Stimulated activated CD8-positive, alpha-beta memory T cell treated with anti-CD3 and anti-CD28 coated beads, Interleukin-4, amount 100 ng/mL, for 1 hour (primary cell): Measurements from ENCODE around the gene HOXC10.

Experiments
- DNase-seq, 2 donors: peaks; one replicate each; pipeline ENCODE4 v3.0.0-alpha.2; 2020; ENCODE audit warnings: low read depth in 2 of 2, low spot score in 1 of 2

Gene HOXC10

DNA sequence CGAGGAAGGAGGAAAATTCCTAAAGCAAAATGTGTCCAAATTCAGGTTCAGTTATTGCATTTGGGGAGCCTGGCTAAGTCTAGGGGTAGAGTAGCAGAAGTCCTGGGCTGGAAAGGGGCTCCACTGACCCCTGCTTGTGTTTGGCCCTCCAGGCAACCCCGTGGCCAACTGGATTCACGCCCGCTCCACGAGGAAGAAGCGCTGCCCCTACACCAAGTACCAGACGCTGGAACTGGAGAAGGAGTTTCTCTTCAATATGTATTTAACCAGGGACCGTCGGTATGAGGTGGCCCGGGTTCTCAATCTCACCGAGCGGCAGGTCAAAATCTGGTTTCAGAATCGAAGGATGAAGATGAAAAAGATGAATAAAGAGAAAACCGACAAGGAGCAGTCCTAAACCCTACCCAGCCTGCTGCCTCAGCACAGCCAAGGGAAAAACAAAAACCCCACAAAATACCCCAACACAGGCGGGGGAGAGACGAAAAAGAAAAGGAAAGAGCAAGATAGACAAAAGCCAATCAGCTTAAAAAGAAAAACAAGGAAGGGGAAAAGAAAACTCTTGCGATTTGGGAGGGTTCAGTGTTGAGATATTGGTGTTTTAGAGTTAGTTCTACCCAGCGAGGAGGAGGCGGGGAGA is 17.4 kb downstream of the HOXC10 start:
- DNase-seq = no peak

DNA sequence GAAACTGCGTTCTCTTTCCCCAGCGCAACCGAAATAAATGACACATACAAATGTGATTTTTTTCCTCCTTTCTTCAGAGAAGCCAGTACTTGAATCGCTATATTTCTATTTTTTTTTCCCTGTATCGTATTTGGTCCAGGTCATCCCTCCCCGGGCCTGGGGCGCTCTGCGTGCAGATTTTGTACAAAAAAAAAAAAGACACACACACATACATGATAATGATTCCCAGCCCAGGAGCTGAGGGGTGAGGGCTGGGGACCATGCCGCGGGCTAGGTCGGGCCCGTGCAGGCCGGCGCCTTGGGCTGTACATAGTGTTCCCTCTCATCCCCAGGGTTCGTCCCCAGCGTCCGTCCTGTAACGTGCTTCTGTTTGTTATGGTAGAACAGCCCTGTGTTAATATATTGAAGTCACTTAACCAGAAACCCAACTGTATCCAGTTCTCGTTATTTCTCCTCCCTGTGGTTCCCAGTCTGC is 18.0 kb downstream of the HOXC10 start:
- DNase-seq = no peak

DNA sequence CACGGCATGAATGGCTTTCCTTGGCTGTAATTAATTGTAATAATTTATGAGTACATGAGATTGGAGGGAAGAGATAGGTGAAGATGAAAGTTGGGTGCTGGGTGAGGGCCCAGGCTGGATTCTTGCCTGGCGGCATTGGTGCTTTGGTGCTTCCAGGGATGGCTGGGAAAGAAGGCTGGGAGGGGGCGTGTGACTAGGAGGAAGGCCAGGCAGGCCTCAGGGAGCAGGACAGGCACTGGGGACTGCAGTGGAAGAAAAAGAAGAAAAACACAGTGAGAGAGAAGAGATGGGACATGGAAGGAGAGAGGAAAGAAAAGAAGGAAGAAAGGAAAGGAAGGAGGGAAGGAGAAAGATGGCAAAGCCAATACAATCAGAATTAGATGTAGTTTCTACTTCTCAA is 18.7 kb downstream of the HOXC10 start:
- DNase-seq = no peak

DNA sequence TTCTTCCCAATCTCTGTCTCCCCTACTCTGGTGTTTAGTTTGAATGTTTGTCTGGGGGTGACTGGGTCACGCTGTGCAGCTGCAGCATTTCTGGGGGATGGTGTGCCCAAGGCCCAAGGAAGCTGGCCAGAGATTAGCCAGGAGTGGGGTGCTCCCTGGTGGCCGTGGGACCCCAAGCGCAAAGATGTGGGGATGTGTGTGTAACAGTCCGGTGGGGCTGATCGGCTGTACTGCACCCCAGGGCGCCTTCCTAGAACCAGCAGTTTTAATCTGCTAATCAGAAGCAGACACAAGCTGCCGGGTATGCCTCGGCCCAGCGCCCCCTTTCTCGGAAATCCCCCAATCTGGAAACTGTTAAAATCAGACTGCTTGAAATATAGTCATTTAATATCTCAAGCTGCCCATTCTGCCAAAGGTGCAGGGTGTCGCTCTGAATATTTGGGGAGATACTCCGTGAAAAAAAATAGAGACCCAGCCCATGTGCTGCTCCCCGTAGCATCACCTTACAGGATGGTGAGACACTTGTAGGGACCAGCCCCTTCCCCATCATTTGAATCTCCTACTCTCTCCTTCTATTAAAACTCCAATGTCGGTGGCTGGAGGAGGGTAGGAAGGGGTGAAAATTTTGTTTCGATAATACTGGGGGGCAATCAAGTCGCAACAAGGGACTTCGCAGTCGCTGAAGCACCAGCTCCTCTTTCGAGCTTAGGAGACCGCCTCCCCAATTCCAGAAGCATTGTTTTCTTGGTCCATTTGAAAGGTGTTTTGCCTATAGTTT is 19.3 kb downstream of the HOXC10 start:
- DNase-seq = no peak

DNA sequence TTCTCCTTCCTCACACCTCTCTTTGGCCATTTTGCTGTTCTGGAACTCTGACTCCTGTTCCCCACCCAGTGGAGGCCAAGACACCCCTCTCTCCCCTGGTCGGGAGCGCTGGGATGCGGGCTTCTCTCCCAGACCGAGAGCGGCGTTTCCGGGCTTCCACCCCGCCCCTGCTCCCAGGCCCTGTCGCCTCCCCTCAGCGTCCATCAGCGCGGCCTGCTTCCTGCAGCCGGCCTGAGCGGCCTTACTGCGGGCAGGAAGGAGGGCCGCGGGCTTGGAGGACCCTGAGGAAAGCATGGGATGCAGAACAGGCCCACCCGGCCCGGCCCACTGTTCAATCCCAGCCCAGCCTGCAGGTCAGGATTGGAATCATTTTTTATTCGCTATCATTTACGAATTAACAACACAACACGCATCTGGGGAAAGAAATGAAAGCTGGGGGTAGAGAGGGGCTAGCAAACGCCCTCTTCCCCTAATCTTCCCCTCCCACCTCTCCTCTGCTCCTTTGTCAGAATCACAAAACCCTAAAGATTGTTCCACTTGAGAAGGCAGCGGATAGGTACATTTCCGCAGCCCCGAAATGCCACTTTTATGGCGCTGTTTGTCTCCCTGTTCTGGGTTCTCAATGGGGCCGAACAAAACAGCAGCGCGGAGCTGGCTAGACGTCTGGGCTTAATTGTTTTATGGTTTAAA is 20.0 kb downstream of the HOXC10 start:
- DNase-seq = no peak

DNA sequence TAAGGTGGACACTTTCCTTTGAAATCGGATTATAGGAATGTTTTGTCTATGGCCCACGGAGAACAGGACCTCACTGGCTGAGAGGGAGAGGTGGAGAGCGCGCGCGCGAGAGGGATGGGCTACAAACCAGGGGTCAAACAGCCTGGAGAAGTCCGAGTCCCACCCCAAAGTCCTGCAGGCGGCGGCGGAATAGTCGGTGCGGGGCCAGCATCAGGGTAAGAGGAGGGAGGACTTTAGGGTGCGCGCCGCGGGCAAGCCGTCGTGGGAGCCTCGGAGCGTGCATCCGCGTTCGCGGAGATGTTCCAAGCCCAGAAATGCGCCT is 20.5 kb downstream of the HOXC10 start:
- no peak for DNase-seq

DNA sequence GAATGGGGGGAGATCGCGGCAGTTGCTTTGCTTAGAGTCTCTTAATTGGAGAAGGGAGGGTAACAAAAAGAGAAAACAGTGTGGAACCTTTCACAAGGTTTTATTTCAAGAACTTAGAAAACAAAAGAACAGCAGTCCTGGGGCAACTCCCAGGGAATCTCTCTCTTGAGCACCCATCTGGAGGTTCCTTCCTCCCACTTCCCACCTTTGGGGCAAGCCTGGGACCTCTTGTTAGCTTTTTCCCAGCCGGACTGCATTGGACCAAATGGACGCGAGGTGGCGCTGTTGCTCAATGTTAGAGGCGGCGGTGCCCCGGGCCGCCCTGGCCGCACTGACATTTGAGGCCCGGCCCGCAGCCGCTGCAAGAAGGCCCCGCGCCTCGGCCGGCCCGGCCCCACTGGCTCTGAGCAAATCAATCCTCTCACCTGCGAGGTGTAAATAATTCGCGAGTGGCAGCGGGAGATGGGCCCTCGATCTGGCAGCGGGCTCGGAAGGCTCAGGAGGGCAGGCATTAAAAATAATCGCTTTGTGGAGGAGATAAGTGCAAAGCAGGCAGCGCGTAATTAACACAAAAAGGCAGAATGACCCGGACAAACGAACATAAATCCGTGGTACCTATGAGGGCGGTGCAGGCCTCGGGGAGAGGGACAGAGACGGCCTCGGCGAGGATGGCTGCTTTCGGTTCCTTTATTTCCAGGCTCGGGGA is 21.1 kb downstream of the HOXC10 start:
- DNase-seq = peak; percentile 74 to 78

DNA sequence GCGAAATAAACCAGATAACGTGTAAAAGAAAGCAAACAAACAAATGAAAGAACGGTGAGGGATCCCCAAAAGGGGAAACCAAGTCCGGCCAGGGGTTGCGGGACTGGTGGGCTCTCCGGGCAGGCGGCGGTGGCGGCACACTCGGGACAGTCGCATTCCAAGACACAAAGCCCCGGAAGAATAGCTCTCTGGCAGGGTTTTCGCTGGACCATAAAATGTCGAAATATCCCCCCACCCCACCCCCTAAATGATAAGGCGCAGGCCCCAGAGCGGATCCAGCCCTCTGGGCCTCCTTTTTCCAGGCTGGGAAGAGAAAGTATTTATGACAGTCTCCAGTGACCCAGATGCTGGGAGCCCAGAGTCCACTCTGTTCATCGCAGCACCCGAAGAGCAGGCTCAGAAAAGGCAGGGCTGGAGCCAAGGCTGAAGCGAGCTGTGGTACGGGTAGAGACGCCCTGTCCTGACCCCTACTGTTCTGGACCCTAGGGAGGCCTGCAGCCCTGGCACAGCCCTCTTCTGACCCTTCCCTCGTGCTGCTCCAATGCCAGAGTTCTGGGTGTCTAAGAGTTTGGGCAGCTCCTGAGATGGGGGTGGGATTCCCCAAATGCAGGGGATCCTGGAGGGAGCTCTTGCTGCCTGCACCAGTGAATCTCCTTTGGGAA is 21.7 kb downstream of the HOXC10 start:
- DNase-seq = no peak

DNA sequence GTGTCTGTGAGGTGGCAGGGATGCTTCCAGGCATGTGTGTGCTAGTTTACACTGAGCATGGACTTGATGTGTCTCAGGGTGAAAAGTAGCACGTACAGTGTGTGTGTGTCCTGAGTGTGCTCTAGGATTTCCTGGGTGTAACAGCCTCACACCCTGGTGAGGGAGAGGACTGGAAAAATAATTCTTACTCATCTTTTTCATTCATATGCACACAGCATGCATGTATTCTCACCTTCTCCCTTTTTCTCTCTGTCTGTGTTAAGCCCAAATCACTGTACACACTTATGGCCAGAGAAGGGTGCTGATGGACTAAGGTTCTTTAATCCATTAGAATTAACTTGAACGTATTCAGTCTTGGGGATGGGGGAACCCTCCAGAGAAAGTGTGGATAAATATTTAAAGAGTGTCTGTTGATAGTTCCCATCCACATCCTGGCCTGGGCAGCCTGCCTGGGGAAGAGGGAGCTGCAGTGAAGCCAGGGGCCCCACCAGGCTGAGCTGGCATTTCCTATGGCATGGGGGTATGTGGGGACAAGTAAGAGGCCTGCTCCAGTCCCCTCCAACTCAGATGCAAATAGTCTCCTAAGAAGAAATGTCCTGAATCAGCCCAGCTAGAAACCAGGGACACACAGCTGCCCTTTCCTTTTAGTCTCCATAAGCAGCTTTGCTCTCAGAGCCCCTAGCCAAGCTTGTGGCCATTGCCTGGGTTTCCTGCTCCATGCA is 22.8 kb downstream of the HOXC10 start:
- no peak for DNase-seq

DNA sequence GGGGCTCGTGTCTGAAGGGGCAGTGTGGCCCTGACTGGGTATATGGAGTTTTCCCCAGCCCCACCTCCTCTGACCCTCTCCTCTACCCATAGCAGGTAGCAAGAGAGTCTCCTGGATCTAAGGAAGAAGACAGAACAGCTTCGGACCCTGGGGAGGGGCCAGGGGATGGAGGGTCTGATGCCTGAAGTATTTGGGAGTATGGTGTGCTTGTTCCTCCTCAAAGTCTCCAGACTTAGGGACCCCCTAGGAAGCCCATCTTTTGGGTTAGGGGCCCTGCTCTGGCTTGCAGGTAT is 23.3 kb downstream of the HOXC10 start:
- DNase-seq = no peak

DNA sequence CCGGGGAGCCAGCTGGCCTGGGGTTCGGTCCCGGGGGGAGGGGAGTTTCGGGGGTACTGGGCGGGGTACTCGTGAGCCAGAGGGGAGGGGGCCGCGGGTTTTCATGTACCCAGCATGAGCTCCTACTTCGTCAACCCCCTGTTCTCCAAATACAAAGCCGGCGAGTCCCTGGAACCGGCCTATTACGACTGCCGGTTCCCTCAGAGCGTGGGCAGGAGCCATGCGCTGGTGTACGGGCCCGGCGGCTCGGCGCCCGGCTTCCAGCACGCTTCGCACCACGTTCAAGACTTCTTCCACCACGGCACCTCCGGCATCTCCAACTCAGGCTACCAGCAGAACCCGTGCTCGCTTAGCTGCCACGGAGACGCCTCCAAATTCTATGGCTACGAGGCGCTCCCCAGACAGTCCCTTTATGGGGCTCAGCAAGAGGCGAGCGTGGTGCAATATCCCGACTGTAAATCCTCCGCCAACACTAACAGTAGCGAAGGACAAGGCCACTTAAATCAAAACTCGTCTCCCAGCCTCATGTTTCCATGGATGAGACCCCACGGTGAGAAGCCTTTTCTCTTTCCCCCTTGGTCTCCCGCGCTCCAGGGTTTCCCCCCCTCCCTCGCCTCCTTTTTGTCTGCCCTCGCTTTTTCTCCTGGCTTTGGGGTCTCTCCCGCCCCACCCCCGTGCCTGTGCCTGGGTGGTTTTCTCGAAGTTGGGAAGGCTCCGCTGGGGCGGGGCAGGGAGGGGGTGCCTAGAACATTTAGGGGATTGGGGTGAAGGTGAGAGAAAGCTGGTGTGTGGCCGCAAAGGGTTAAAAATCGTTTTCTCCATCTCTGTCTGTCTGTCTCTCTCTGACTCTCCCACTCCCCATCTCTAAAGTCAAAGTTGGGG is 24.5 kb downstream of the HOXC10 start:
- no peak for DNase-seq

DNA sequence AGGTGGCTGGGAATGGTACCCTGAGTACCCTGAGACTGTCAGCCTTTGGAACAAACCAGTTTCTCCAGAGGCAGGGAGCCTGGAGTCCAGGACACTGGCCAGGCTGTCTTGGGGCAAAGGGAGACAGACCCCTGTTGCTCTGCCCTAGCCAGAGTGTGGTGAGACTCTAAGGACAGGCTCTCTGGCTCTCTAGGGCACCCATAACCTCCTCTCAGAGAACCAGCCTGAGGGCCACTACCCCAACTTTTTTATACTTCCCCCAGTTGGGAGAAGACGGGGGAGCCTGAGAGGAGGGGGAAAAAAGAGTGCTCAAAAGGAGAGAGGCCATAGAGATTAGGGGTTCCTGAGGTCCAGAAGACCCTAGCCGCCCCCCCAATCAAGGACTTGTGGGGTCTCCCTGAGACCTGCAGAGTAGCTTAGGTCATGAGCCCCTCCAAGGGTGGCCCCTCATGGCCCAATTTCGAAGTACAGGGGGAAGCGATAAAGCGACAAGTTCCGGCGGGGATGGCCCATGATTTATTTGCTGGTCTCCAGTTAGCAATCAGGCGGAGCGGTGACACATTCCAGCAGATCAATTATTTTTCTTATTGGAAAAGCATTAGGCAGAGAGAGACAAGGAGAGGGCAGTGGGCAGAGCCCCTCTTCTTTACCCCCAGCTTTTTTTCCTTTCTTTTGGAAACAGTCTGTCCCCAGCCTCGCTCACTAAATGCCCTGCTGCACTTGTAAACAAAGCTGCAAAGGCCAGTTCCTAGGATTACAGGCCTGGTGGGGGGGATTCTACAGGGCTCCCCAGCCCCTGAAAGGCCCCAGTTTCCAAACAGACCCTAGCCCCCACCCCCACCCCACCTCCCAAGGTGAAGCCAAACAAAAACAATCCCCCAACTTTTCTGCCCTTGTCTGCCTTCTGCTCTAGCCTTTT is 25.4 kb downstream of the HOXC10 start:
- no peak for DNase-seq

DNA sequence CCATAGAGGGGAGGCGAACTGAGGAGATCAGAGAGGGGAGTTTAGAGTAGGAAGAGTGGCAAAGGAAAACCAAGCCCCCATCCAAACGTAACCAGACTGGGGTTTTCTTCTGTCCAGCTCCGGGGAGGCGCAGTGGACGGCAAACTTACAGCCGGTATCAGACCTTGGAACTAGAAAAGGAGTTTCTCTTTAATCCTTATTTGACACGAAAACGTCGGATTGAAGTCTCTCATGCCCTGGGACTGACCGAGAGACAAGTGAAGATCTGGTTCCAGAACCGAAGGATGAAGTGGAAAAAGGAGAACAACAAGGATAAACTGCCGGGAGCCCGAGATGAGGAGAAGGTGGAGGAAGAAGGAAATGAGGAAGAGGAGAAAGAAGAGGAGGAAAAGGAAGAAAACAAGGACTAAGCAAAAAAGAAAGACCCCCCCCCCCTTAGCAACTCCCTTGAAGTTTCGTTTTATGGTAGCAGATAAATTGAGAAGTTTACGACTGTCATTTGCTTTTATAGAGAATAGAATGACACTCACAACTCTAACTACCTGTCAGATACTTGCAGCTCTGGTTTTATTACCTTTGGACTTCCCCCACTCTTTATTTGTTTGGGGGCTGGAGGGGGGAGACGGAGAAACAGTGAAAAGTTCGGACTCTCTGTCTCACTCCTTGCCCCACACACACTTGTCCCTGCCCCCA is 26.2 kb downstream of the HOXC10 start:
- no peak for DNase-seq

DNA sequence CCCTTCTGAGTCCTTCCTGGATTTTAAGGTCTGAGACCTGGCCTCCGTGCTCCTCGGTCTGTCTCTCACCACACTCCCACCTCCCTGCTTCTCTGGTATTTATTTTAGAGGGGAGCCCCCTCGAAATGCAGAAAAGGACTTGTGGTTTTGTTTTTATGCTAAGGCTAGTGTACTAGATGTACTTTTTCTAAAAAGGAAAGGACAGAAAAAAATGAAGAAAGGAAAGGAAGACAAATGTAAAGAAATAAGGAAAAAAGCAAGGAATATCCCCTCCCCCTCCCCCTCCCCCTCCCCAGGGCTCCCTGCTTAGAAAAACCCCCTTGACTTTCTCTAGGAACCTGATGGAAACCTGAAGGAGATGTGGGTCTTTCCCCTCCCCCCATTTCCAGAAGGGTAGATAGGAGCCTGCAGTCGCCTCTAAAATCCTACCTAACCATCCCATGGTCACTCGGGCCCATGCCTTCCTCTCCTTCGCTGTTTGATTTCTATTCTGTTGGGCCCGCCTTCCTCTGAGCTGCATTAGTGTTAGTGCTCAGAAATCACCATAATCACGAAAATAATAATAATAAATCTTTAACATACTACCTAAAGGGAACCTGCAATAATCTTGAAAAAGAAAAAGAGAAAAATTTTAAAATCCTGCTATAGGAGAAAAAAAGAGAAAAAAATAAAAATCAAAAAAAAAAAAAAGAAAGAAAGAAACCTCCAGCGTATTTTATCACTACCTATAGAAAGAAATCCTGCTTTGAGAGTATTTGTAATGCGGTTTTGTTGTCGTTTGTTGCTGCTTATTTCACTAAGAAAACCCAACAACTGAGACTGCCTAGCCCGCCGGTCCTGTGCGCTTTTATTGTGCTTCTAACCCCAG is 27.0 kb downstream of the HOXC10 start:
- DNase-seq = no peak

DNA sequence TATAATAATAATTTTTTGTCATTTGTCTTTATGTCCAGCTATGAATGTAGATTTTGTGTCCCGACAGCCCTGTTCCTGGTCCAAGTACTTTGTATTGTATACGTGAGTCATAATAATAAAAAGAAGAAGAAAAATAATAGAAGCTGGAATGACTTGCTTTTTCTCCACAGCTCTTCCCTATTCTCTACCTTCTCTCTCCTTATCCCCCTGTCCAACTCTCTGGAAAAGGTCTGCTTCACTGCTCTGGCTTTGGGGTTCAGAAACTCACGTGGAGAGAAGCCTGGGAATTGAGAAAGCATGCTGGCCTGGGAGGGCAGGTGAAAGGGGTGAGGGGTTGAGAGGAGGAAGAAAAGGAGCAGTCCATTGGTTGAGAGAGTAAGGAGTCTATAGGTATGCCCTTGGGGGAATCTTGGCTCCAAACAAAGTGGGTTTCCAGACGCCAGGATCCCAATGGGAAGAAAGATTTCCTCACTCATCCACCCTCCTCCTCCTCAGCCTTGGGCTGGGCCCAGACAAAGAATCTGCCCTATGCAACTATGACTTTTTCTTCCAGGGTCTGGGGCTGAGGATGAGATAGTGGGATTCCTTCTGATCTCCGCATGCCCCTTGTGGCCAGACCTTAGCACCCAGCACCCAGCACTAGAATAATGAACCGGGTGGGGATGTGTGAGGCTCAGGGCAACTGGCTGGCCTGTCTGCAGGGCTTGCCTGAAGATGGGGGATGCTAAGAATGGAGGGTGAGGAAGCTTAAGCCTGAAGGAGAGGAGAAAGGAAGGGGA is 27.9 kb downstream of the HOXC10 start:
- DNase-seq = no peak

DNA sequence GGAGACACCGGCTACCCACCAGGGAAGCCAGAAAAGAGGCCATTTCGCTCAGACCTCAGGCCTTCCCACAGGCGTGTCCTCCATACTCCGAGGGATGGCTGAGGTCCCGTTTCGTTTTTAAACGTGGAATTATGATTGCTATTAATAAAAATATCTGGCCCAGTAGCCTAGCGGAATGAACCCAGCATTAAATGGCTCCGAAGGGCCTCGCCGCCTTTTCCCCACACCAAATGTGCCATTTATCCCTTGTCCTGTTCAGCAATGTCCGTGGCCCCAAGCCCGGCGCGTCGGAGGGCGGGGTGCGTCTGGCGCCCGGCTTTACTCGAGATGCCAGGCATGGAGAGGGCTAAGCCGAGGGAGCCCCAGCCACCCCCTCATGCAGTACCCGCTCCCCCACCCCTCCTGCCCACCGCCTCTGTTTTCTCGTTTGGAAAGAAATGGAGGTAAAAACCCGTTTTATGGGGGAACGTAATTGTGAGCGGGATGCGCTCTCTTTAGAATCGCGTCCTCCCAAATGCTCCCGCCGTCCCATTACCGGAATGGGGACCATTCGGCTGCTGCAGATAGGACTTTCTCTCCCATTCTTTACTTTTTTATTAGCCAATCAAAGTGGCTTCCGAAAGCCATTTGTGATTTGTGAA is 29.6 kb downstream of the HOXC10 start:
- DNase-seq = no peak
